ENCODE measurements around the gene DNAJC22.

The DNAJC22 gene

GRCh38 chr12:49348781-49349180 lies 2.1 kb downstream of the DNAJC22 start:
- Histone ChIP-seq H3K27me3 (ENCODE audit: insufficient read depth, low read length) (peaks cover 77% of the 10 kb centered on the region), H3K9me3 (ENCODE audit: insufficient read depth, low read depth, low read length) (no peaks in the 10 kb centered on the region), H3K36me3 (ENCODE audit: insufficient read depth, low read depth, low read length) (no peaks in the 10 kb centered on the region), H3K4me1 (ENCODE audit: insufficient read depth, low read length) (peaks cover 4% of the 10 kb centered on the region; the same call in 1 of the 2 replicates), H3K9ac (ENCODE audit: low read depth, low read length) (no peak overlapping the region), H3K27ac (ENCODE audit: low read length) (no peak overlapping the region), H3K4me3 (ENCODE audit: low read length) (no peak overlapping the region)

- Histone ChIP-seq H3K27ac (ENCODE audit: low read length) (no peak overlapping the region), H3K36me3 (ENCODE audit: insufficient read depth, low read depth, low read length) (no peaks in the 10 kb centered on the region), H3K4me1 (ENCODE audit: insufficient read depth, low read length) (peaks cover 4% of the 10 kb centered on the region; the same call in 1 of the 2 replicates)
Measured at GRCh38 chr12:49349266-49349665, 2.6 kb downstream of the DNAJC22 start.

GRCh38 chr12:49352351-49352750 lies 5.7 kb downstream of the DNAJC22 start:
- Histone ChIP-seq H3K9ac (ENCODE audit: low read depth, low read length) (no peak overlapping the region), H3K27me3 (ENCODE audit: insufficient read depth, low read length) (peaks cover 51% of the 10 kb centered on the region), H3K27ac (ENCODE audit: low read length) (no peak overlapping the region), H3K4me1 (ENCODE audit: insufficient read depth, low read length) (no peaks in the 10 kb centered on the region), H3K4me3 (ENCODE audit: low read length) (no peak overlapping the region), H3K36me3 (ENCODE audit: insufficient read depth, low read depth, low read length) (no peaks in the 10 kb centered on the region), H3K9me3 (ENCODE audit: insufficient read depth, low read depth, low read length) (no peaks in the 10 kb centered on the region)

More at GRCh38 chr12:49349266-49349665, 2.6 kb downstream of the DNAJC22 start:
- Histone ChIP-seq H3K9ac (ENCODE audit: low read depth, low read length) (no peak overlapping the region), H3K4me3 (ENCODE audit: low read length) (no peak overlapping the region), H3K9me3 (ENCODE audit: insufficient read depth, low read depth, low read length) (no peaks in the 10 kb centered on the region), H3K27me3 (ENCODE audit: insufficient read depth, low read length) (peaks cover 77% of the 10 kb centered on the region)

DNA sequence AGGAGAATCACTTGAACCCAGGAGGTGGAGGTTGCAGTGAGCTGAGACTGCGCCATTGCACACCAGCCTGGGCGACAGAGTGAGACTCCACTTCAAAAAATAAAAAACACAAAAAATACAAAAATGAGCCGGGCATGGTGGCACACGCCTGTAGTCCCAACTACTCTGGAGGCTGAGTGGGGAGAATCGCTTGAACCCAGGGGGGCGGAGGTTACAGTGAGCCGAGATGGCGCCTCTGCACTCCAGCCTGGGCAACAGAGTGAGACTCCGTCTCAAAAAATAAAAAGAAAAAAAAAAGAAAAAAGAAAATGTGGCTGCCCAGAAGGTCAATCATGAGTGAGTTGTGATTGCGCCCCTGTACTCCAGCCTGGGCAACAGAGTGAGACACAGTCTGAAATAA lies 9.2 kb downstream of the DNAJC22 start:
- Histone ChIP-seq H3K4me1 (ENCODE audit: insufficient read depth, low read length) (no peaks in the 10 kb centered on the region), H3K4me3 (ENCODE audit: low read length) (no peak overlapping the region), H3K27ac (ENCODE audit: low read length) (no peak overlapping the region), H3K27me3 (ENCODE audit: insufficient read depth, low read length) (peaks cover 20% of the 10 kb centered on the region; the same call in 1 of the 2 replicates), H3K36me3 (ENCODE audit: insufficient read depth, low read depth, low read length) (no peaks in the 10 kb centered on the region), H3K9ac (ENCODE audit: low read depth, low read length) (no peak overlapping the region), H3K9me3 (ENCODE audit: insufficient read depth, low read depth, low read length) (no peaks in the 10 kb centered on the region)

DNA sequence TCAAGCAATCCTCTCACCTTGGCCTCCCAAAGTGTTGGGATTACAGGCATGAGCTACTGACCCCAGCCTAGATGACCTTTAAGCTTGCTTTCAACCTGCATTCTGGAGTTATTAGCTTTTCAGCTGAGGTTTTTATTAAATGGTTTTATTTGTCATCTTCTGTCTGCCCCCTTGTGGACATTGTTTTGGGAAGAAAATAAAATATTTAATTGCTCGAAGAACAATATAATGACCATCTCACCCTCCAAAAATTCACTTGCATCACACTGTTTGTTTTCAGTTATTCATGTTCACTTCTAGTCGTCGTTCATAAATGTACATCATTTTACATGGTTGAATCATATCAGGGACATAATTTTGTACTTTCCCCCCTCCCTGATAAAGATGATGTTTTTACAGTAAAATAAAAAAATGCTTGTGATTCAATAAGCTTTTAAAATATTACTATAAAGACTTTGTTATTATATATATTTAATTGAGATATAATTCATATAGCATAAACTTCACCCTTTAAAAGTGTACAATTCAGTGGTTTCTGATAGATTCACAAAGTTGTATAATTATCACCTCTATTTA lies 10.5 kb downstream of the DNAJC22 start:
- no peak overlapping the region for H3K4me3 ChIP-seq (ENCODE audit: low read length)
- no peaks in the 10 kb centered on the region for H3K36me3 ChIP-seq (ENCODE audit: insufficient read depth, low read depth, low read length)
- no peak overlapping the region for H3K9ac ChIP-seq (ENCODE audit: low read depth, low read length)
- no peak overlapping the region for H3K27ac ChIP-seq (ENCODE audit: low read length)
- peaks cover 16% of the 10 kb centered on the region; the same call in 1 of the 2 replicates for H3K27me3 ChIP-seq (ENCODE audit: insufficient read depth, low read length)
- H3K4me1 ChIP-seq (ENCODE audit: insufficient read depth, low read length) = no peaks in the 10 kb centered on the region
- H3K9me3 ChIP-seq (ENCODE audit: insufficient read depth, low read depth, low read length) = no peaks in the 10 kb centered on the region

GRCh38 chr12:49358483-49359141 lies 11.9 kb downstream of the DNAJC22 start:
- H3K9ac ChIP-seq (ENCODE audit: low read depth, low read length) = no peak overlapping the region
- H3K9me3 ChIP-seq (ENCODE audit: insufficient read depth, low read depth, low read length) = no peaks in the 10 kb centered on the region
- no peaks in the 10 kb centered on the region for H3K4me1 ChIP-seq (ENCODE audit: insufficient read depth, low read length)
- H3K27me3 ChIP-seq (ENCODE audit: insufficient read depth, low read length) = peaks cover 10% of the 10 kb centered on the region; the same call in 1 of the 2 replicates
- no peak overlapping the region for H3K4me3 ChIP-seq (ENCODE audit: low read length)
- no peaks in the 10 kb centered on the region for H3K36me3 ChIP-seq (ENCODE audit: insufficient read depth, low read depth, low read length)
- no peak overlapping the region for H3K27ac ChIP-seq (ENCODE audit: low read length)

DNA sequence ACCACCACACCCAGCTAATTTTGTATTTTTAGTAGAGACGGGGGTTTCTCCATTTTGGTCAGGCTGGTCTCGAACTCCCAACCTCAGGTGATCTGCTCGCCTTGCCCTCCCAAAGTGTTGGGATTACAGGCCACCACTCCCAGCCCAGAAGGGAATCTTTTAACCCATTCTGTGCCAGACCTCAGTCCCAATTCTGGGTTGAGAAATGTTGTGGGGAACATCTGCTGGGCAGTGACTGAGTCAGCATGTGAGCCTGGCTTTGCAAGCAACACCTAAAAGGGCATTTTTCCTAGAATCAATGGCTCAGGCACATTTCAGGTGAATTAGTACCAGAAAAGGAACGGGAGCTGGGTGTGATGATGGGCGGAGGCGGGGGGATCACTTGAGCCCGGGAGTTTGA lies 13.0 kb downstream of the DNAJC22 start:
- H3K36me3 ChIP-seq (ENCODE audit: insufficient read depth, low read depth, low read length) = no peaks in the 10 kb centered on the region
- H3K27ac ChIP-seq (ENCODE audit: low read length) = no peak overlapping the region
- peaks cover 5% of the 10 kb centered on the region; the same call in 1 of the 2 replicates for H3K27me3 ChIP-seq (ENCODE audit: insufficient read depth, low read length)
- no peak overlapping the region for H3K9ac ChIP-seq (ENCODE audit: low read depth, low read length)
- H3K4me1 ChIP-seq (ENCODE audit: insufficient read depth, low read length) = no peaks in the 10 kb centered on the region
- no peak overlapping the region for H3K4me3 ChIP-seq (ENCODE audit: low read length)
- H3K9me3 ChIP-seq (ENCODE audit: insufficient read depth, low read depth, low read length) = no peaks in the 10 kb centered on the region

GRCh38 chr12:49362077-49362476 lies 15.4 kb downstream of the DNAJC22 start:
- Histone ChIP-seq H3K27ac (ENCODE audit: low read length) (no peak overlapping the region), H3K4me1 (ENCODE audit: insufficient read depth, low read length) (no peaks in the 10 kb centered on the region), H3K36me3 (ENCODE audit: insufficient read depth, low read depth, low read length) (no peaks in the 10 kb centered on the region), H3K27me3 (ENCODE audit: insufficient read depth, low read length) (peaks cover 15% of the 10 kb centered on the region), H3K9ac (ENCODE audit: low read depth, low read length) (no peak overlapping the region), H3K9me3 (ENCODE audit: insufficient read depth, low read depth, low read length) (no peaks in the 10 kb centered on the region), H3K4me3 (ENCODE audit: low read length) (no peak overlapping the region)

DNA sequence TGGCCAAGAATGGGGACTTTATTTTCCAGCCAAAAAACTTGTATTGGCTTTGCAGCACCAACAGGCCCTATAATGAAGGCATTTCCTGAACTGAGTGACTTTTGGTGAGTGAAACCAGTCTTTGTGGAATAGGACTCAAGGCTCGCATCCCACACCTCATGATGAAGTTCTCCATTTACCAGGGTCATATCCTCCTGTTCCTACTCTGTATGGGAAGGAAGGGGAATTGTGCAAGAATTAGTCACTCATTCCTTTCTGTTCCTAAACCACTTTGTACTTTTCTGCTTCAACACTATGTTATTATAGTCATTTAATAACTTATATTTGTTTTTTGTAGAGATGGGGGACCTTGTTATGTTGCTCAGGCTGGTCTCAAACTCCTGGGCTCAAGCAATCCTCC lies 18.3 kb downstream of the DNAJC22 start:
- Histone ChIP-seq H3K36me3 (ENCODE audit: insufficient read depth, low read depth, low read length) (no peaks in the 10 kb centered on the region), H3K27ac (ENCODE audit: low read length) (no peak overlapping the region), H3K4me3 (ENCODE audit: low read length) (no peak overlapping the region)

DNA sequence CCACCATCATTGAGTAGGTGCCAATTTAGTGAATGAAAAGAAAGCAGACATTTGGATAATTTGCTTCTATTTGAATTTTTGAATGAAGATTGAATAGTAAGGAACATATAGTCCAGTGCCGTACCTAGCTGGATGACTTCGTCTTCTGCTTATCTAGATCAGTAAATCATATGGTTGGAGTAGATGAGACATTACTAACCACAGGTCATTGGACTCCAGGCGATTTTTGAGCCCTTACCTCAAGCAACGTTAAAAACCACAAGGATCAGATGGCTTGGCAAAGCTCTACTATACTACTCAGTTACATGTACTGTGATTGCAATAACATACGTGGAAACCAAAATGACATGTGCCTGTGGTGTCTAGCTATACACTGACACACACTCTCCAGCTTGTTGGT lies 18.9 kb downstream of the DNAJC22 start:
- H3K4me3 ChIP-seq (ENCODE audit: low read length) = no peak overlapping the region
- no peaks in the 10 kb centered on the region for H3K36me3 ChIP-seq (ENCODE audit: insufficient read depth, low read depth, low read length)
- H3K9me3 ChIP-seq (ENCODE audit: insufficient read depth, low read depth, low read length) = no peaks in the 10 kb centered on the region
- H3K27me3 ChIP-seq (ENCODE audit: insufficient read depth, low read length) = peaks cover 15% of the 10 kb centered on the region
- peaks cover 9% of the 10 kb centered on the region; the same call in 1 of the 2 replicates for H3K4me1 ChIP-seq (ENCODE audit: insufficient read depth, low read length)
- no peak overlapping the region for H3K9ac ChIP-seq (ENCODE audit: low read depth, low read length)
- no peak overlapping the region for H3K27ac ChIP-seq (ENCODE audit: low read length)

More for the DNA sequence above, 18.3 kb downstream of the DNAJC22 start:
- H3K9ac ChIP-seq (ENCODE audit: low read depth, low read length) = no peak overlapping the region
- H3K9me3 ChIP-seq (ENCODE audit: insufficient read depth, low read depth, low read length) = no peaks in the 10 kb centered on the region
- peaks cover 15% of the 10 kb centered on the region for H3K27me3 ChIP-seq (ENCODE audit: insufficient read depth, low read length)
- peaks cover 9% of the 10 kb centered on the region; the same call in 1 of the 2 replicates for H3K4me1 ChIP-seq (ENCODE audit: insufficient read depth, low read length)

GRCh38 chr12:49366096-49366651 lies 19.5 kb downstream of the DNAJC22 start:
- Histone ChIP-seq H3K4me1 (ENCODE audit: insufficient read depth, low read length) (peaks cover 9% of the 10 kb centered on the region; the same call in 1 of the 2 replicates), H3K36me3 (ENCODE audit: insufficient read depth, low read depth, low read length) (no peaks in the 10 kb centered on the region)

More at GRCh38 chr12:49366096-49366651, 19.5 kb downstream of the DNAJC22 start:
- Histone ChIP-seq H3K9ac (ENCODE audit: low read depth, low read length) (peak overlapping the region; percentile 96), H3K4me3 (ENCODE audit: low read length) (peak overlapping the region; percentile 99), H3K9me3 (ENCODE audit: insufficient read depth, low read depth, low read length) (no peaks in the 10 kb centered on the region), H3K27ac (ENCODE audit: low read length) (peak overlapping the region; percentile 89), H3K27me3 (ENCODE audit: insufficient read depth, low read length) (peaks cover 15% of the 10 kb centered on the region)
